COLO668 (cell line): ENCODE results near the gene NRF1.

Experiments
- DNase-seq: peaks from one replicate; lab custom pipeline; 2025; ENCODE audit not compliant: unreplicated experiment; lab: John Stamatoyannopoulos, UW

Gene NRF1

DNA sequence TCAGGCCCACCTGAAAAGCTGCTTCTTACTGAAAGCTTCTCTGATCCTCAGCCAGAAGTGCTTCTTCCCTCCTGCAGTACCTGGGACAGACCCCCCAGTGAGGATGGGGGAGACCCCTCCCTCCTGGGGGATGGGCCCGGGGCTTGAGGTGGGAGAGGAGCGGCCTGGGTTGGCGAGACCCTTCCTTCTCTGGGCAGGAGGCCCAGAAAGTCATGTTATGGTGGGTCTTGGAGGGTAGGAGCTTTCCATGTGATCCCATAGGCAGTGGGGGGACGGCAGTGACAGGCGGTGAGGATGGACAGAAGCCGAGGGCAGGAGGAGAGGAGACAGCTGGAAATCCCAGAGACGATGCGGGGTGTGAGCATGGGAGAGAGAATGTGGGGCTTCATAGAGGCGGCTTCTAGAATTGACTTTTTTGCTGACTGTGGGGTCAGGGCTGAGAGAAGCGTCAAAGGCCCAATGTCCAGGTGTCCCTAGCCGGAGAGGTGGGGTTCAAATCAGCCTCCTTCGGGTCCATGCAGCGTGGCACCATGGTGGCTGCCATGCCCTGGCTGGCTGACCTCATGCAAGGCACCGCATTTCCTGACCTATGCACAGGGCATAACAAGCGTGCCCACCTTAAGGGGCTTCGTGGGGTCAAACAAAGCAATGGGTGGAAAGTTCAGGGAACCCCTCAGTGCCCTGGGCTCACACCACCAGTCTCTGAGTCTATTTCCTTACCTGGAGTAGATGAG is 187.3 kb downstream of the NRF1 start:
- no peak for DNase-seq

DNA sequence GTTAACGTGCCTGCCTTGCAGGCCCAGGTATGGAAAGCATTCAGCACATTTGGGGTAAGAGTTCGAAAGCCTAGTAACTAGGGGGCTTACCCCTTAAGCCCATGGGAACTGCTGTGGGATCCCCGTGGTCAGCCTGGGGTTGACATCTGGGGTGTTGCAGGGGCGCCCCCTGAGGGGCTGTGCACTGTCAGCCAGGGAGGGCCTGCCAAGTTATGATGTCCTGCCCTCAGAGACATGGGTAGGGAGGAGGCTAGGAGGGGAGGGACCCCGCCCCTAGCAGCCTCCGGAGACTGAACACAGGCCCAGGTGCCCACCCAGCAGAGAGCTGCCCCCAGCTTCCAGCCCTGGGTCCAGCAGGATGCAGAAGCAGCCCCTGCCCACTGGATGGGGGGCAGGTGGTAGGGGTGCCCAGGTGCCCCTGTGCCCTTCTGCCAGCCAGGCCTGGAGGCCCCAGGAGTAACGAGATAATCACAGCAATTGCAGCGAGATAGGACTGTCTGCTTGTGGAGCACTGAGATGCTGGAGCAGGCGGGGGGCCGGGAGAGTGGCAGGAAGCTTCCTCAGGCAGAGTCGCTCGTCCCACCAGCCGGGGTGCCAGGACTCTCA is 187.9 kb downstream of the NRF1 start:
- no peak for DNase-seq

DNA sequence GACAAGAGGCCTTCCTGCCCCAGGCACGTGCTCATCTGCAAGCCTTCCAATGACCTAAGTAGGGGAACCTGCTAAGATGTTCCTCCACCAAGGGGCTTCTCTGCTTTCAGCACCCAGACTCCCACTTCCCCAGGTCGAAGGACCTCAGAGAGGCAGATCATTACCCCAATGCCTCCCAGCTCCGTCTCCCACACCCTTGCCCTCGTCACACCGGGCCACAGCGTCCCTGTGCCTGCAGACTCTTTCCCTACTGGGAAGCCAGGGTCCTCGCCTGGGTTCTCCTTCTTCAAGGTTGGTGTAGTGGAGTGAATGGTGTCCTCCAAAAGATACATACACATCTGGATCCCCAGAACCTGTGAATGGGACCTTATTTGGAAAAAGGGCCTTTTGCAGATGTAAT is 189.4 kb downstream of the NRF1 start:
- DNase-seq = no peak

DNA sequence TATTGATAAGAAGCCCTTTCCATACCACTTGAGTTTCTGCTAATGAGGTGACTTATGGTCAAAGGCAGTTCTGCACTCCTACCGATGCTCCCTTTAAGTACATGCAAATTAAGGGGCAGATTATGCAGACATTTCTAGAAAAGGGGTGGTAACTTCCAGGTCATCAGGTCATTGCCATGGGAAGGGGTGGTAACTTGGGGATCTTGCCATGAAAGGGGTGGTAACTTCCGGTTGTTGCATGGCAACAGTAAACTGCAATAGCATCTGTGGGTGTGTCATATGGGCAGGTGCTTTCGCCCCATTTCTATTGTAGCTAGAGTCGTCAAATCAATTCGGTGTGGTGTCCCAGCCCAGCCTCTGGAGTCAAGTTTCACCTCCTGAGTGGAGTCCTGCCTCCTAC is 190.4 kb downstream of the NRF1 start:
- DNase-seq = peak; percentile 50

DNA sequence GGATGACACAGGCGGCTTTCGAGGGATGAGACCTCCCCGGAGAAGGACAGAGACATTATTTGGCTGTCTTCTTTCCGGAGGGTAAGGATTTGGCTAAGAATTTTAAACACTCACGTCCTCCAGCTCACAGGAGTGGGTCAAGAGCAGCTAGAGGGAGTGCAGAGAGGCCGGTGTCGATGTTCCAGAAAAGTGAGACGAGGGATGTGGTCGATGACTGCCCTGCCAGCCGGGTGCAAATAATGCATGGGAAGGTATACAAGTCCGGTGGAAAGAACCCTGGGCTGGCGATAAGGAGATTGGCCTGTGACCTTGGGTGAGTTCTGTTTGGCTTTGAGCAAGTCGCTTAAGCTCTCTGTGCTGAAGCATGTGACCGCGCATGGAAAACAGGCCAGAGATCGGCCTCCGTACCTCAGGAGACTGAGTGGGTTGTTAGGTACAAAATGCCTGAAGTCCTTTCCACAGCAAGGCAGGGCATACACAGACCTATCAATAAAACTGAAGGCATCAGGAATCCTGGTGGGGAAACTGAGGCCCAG is 192.1 kb downstream of the NRF1 start:
- DNase-seq = no peak

DNA sequence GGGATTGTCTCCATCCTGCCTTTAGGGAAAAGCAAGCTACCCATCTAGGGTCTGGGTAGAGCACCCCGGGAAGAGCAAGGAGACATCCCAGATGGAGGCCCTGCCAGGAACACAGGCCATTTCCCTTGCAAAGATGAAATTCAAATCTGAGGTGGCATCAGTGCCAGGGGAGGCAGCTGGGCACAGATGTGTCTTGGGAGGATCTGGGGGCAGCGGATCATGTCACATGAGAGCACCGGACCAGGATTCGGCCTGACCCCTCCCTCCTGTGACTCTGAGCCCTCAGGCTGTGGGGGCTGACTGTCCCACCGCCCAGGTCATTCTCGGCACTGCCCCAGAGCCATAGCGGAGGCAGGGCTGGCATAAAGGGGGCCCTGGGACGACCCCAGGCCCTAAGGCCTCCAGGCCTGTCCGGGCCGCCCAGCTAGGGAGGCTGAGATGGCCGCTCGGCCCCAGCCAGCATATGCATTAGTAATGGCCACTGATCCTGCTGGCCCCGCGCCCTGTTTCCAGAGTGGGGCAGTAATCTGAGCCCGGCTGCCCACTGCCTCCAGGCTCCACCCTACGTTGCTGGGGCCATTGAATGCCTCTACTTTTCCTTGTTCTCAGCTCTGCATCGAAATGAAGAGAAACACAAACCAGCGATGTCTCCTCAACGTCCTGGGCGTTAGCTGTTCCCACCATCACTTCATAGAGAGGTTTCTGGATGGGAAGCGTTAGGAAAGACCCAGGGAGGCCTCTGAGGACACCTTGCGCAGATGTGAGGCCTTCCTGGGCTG is 192.8 kb downstream of the NRF1 start:
- no peak for DNase-seq

DNA sequence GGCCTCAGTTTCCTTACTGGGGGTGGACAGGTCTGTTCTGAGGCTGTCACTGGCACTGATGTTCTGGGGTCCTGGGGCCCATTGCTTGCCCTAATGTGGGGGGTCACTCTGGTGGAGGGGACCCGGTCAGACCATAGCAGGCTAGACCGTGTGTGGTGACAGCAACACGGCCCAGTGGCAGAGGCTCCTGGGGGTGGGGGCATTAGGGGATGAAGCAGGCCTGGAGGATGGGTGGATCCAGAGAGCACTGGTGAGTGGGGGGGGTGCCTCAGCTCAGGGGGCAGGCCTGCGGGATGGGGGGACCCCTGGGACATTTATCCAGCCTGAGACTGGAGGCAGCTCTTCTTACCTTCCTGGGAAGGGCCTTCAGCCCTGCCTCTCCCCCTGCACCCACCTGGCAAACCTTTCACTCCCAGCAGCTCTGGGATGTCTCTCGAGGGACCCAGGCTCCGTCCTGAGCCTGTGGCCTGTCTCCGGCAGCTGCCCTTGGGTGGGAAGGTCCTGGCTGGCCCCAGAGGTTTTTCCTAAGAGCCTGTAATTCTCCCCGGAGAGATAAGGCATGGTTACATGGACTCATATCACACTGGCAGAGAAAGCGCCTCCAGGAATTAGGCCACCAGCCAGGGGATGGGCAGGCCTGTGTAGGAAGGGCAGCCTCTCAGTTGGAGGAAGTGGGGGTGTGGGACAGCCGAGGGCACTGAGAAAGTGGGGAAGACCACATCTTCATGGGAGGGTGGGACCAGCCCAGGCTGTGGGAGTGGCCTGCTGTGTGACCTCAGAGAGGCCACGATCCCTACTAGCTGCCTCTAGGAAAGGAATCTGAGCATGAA is 193.6 kb downstream of the NRF1 start:
- DNase-seq = no peak
